A673 (cell line): ENCODE results near the gene FAM13C.

ENCODE experiments used
- EZH2 ChIP-seq: fragments of 200-600 bp; sonication (generic); IDR thresholded peaks from 2 replicates; pipeline ENCODE4 v1.6.1; 2017; ENCODE audit warnings: borderline replicate concordance, low read depth, mild to moderate bottlenecking, mixed read lengths, antibody characterized with exemption, low read length; ENCODE audit not compliant: poor library complexity, severe bottlenecking
- TF ChIP-seq, protein P1 (sequence below): fragments of 300-800, 200-600 bp; sonication (generic); conservative IDR thresholded peaks from 2 replicates; pipeline ENCODE4 v1.5.1; 2017; ENCODE audit warnings: low read depth, mild to moderate bottlenecking, antibody characterized with exemption, low read length, moderate library complexity, mixed read lengths

DNA sequence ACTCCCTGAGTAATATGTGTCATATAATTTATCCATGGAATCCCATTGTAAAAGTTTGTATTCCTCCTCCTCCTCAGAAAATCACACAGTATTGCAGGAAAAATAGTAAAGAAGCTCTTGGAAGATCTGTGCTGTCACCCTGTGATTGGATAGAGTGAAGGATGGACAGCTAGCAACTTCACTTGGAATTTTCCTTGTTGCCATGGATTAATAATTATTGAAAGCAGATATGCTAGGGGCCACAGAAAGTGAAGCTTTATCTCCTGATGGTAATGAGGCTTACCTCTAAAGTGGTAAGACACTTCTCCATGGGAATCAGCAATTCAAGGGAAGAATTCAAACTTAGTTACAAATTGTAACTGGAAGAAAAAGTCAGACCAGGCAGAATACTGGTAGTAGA is 137.1 kb downstream of the FAM13C start:
- TF ChIP-seq, protein P1, sequence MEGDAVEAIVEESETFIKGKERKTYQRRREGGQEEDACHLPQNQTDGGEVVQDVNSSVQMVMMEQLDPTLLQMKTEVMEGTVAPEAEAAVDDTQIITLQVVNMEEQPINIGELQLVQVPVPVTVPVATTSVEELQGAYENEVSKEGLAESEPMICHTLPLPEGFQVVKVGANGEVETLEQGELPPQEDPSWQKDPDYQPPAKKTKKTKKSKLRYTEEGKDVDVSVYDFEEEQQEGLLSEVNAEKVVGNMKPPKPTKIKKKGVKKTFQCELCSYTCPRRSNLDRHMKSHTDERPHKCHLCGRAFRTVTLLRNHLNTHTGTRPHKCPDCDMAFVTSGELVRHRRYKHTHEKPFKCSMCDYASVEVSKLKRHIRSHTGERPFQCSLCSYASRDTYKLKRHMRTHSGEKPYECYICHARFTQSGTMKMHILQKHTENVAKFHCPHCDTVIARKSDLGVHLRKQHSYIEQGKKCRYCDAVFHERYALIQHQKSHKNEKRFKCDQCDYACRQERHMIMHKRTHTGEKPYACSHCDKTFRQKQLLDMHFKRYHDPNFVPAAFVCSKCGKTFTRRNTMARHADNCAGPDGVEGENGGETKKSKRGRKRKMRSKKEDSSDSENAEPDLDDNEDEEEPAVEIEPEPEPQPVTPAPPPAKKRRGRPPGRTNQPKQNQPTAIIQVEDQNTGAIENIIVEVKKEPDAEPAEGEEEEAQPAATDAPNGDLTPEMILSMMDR, result no peak
- TF ChIP-seq EZH2, result no peak
